ENCODE measurements around the gene TPGS1. TPM values are rescaled to one million over a fixed set of nuclear protein-coding genes. Genes with fewer than 3 reads are reported as not detected.

Gene TPGS1
- total and polyA plus RNA-seq, 2 donors (not counting 3 experiments of a cell fraction or from before 2014, with no cell fraction given): 20.9 to 24.7 TPM

- H3K36me3 ChIP-seq (ENCODE audit: control insufficient read depth in 2 of 2, extremely low read depth in 1 of 2, insufficient read depth in 2 of 2, low read length in 2 of 2): no peaks in the 10 kb centered on the region
- no peak overlapping the region for H3K4me3 ChIP-seq (replicated peaks in 1 of 3; ENCODE audit: insufficient read depth in 1 of 3, low read depth in 1 of 3, low read length in 3 of 3)
- no peak overlapping the region for H3K9ac ChIP-seq (replicated peaks; ENCODE audit: extremely low read depth, insufficient read depth, low read length)
- H4K20me1 ChIP-seq (replicated peaks; ENCODE audit: control insufficient read depth, extremely low read depth, insufficient read depth, low read length): no peaks in the 10 kb centered on the region
- dilution Hi-C loops (cut with MboI; ENCODE audit: extremely low pct_ligation_motif_present, low sequenced_read_pairs): no loop called here
- H3K4me2 ChIP-seq (ENCODE audit: insufficient read depth, low read length): no peak overlapping the region
- FAIRE-seq (no peak), DNase-seq (ENCODE audit: low read depth, low spot score) (no peak)
- peaks cover 4% of the 10 kb centered on the region for H3K4me1 ChIP-seq (ENCODE audit: control insufficient read depth, extremely low read depth, insufficient read depth, low read length)
- ChIA-PET POLR2A (no interaction called here), CTCF (no interaction called here)
- H3K27me3 ChIP-seq (ENCODE audit: control insufficient read depth in 2 of 2, insufficient read depth in 2 of 2, low read length in 2 of 2): peaks cover 9 to 12% of the 10 kb centered on the region in 2 experiments
- no peak for TF ChIP-seq POLR2AphosphoS5 (IDR thresholded peaks at IDR 0.05; ENCODE audit: insufficient read depth, low read depth, low read length)
- no peak for TF ChIP-seq POLR2A (IDR thresholded peaks at IDR 0.05; ENCODE audit: low read depth, low read length)
- TF ChIP-seq MYC (IDR thresholded peaks at IDR 0.05; ENCODE audit: low read depth, low read length): no peak
- H3K9me1 ChIP-seq (replicated peaks; ENCODE audit: control insufficient read depth, extremely low read depth, insufficient read depth, low read length): no peaks in the 10 kb centered on the region
- no TSS peak for BruUV-seq (replicated peaks)
- no peak overlapping the region for H3K27ac ChIP-seq (ENCODE audit: insufficient read depth, low read depth, low read length)
- no peaks in the 10 kb centered on the region for H3K9me3 ChIP-seq (replicated peaks; ENCODE audit: control insufficient read depth, insufficient read depth, low read length)
- intact Hi-C loops (cut with micrococcal nuclease): loop anchor here (10.0 kb wide), 1 partner anchor 207 kb away; the partner anchor contains the start of gene PLPP2
- H2AFZ ChIP-seq (ENCODE audit: low read depth, low read length): no peak overlapping the region
- no peaks in the 10 kb centered on the region for H3K79me2 ChIP-seq (ENCODE audit: control insufficient read depth, insufficient read depth, low read length)
Measured at GRCh38 chr19:501646-502045, 5.7 kb upstream of the TPGS1 start.

GRCh38 chr19:504616-505015 lies 2.7 kb upstream of the TPGS1 start:
- H3K9me1 ChIP-seq (replicated peaks; ENCODE audit: control insufficient read depth, extremely low read depth, insufficient read depth, low read length): no peaks in the 10 kb centered on the region
- no peak overlapping the region for H3K27ac ChIP-seq (ENCODE audit: insufficient read depth, low read depth, low read length)
- H3K27me3 ChIP-seq (ENCODE audit: control insufficient read depth in 2 of 2, insufficient read depth in 2 of 2, low read length in 2 of 2): no peaks in the 10 kb centered on the region
- H3K9me3 ChIP-seq (replicated peaks; ENCODE audit: control insufficient read depth, insufficient read depth, low read length): no peaks in the 10 kb centered on the region
- no peak overlapping the region for H3K4me2 ChIP-seq (ENCODE audit: insufficient read depth, low read length)
- no peak overlapping the region for H3K9ac ChIP-seq (replicated peaks; ENCODE audit: extremely low read depth, insufficient read depth, low read length)
- H3K4me1 ChIP-seq (ENCODE audit: control insufficient read depth, extremely low read depth, insufficient read depth, low read length): peaks cover 9% of the 10 kb centered on the region
- peaks cover 8% of the 10 kb centered on the region for H3K79me2 ChIP-seq (ENCODE audit: control insufficient read depth, insufficient read depth, low read length)
- no peak overlapping the region for H3K4me3 ChIP-seq (replicated peaks in 1 of 3; ENCODE audit: insufficient read depth in 1 of 3, low read depth in 1 of 3, low read length in 3 of 3)
- no peak for TF ChIP-seq MYC (IDR thresholded peaks at IDR 0.05; ENCODE audit: low read depth, low read length)
- no peak for TF ChIP-seq FOS (IDR thresholded peaks at IDR 0.05; ENCODE audit: borderline replicate concordance, insufficient read depth, low read length)
- TF ChIP-seq JUN (IDR thresholded peaks at IDR 0.05; ENCODE audit: borderline replicate concordance, insufficient read depth, insufficient read length, low read depth): no peak
- no peak for TF ChIP-seq POLR2A (IDR thresholded peaks at IDR 0.05; ENCODE audit: low read depth, low read length)
- TF ChIP-seq MAX (IDR thresholded peaks at IDR 0.05; ENCODE audit: insufficient read depth, insufficient read length): no peak
- no peak for TF ChIP-seq CTCF (IDR thresholded peaks at IDR 0.05; ENCODE audit: extremely low read depth in 1 of 2, insufficient read depth in 1 of 2, low read depth in 1 of 2, low read length in 2 of 2)
- no peak for TF ChIP-seq EZH2 (IDR thresholded peaks at IDR 0.05; ENCODE audit: borderline replicate concordance, low read depth, low read length, severe bottlenecking)
- TF ChIP-seq GATA2 (IDR thresholded peaks at IDR 0.05; ENCODE audit: insufficient read depth, insufficient read length, low read depth, low read length): no peak
- no peak for TF ChIP-seq POLR2AphosphoS5 (IDR thresholded peaks at IDR 0.05; ENCODE audit: insufficient read depth, low read depth, low read length)
- no peaks in the 10 kb centered on the region for H4K20me1 ChIP-seq (replicated peaks; ENCODE audit: control insufficient read depth, extremely low read depth, insufficient read depth, low read length)
- DNase-seq (ENCODE audit: low read depth, low spot score): no peak
- dilution Hi-C loops (cut with MboI; ENCODE audit: extremely low pct_ligation_motif_present, low sequenced_read_pairs) (no loop called here), intact Hi-C loops (cut with micrococcal nuclease) (loop anchor here (10.0 kb wide), 1 partner anchor 210 kb away; the partner anchor contains the start of gene PLPP2)
- no peaks in the 10 kb centered on the region for H3K36me3 ChIP-seq (ENCODE audit: control insufficient read depth in 2 of 2, extremely low read depth in 1 of 2, insufficient read depth in 2 of 2, low read length in 2 of 2)
- FAIRE-seq: no peak
- no peak overlapping the region for H2AFZ ChIP-seq (ENCODE audit: low read depth, low read length)
- CTCF ChIA-PET: interaction anchor here (1.1 kb wide), 2 partner anchors 9 to 24 kb away, joined by 3 to 4 read pairs; partner anchors contain the start of gene MADCAM1
- POLR2A ChIA-PET: no interaction called here
- no TSS peak for BruUV-seq (replicated peaks)

Data from endothelial cell of umbilical vein (primary cell).